Left ventricle myocardium inferior (tissue), 1 donor: ENCODE results near the gene PSMG4. TPM values are rescaled to one million over a fixed set of nuclear protein-coding genes. Genes with fewer than 3 reads are reported as not detected.

Source experiments
- DNase-seq: peaks from one replicate; pipeline ENCODE4 v3.0.0-alpha.2; 2020
- H3K27ac ChIP-seq: fragments of 200-600 bp; replicated peaks from 2 replicates; pipeline ENCODE4 v1.8.0; 2021
- H3K27me3 ChIP-seq: fragments of 200-600 bp; 2 replicates; pipeline ENCODE4 v1.8.0; 2021; ENCODE audit warnings: low read depth
- H3K36me3 ChIP-seq: fragments of 200-600 bp; 2 replicates; pipeline ENCODE4 v1.8.0; 2021
- H3K4me1 ChIP-seq: fragments of 200-600 bp; 2 replicates; pipeline ENCODE4 v1.8.0; 2021
- H3K4me3 ChIP-seq: fragments of 200-600 bp; 2 replicates; pipeline ENCODE4 v1.8.0; 2021; ENCODE audit warnings: mild to moderate bottlenecking, moderate library complexity
- H3K9me3 ChIP-seq: fragments of 200-600 bp; replicated peaks from 2 replicates; pipeline ENCODE4 v1.8.0; 2021
- CTCF ChIP-seq: fragments of 200-600 bp; IDR thresholded peaks from 2 replicates; pipeline ENCODE4 v1.8.0; 2021; ENCODE audit warnings: antibody characterized with exemption, mild to moderate bottlenecking, borderline replicate concordance
- intact Hi-C: fragments of 100-400 bp; cut with micrococcal nuclease; formaldehyde crosslinking; loops from one replicate; pipeline ENCODE4 v1.11.0; 2022
- total RNA-seq: library from RNA; stranded (reverse); fragmentation: NEBNext Ultra II Directional; extraction: Animal tissue kit (Norgen Biotek cat#: 25700); gene quantifications from one replicate; pipeline ENCODE4 v1.2.1, GENCODE V29; 2021
- donor health status: DM: no; HTN: yes; CAD: no; lungs with severe emphysema.

PSMG4 gene
- total RNA-seq, 1 donor from 2014 or later = 11.2 TPM

GRCh38 chr6:3273707-3274521 lies 15.2 kb downstream of the PSMG4 start:
- Histone ChIP-seq H3K27me3 (no peaks in the 10 kb centered on the region), H3K36me3 (peaks cover 42% of the 10 kb centered on the region), H3K4me3 (no peak overlapping the region), H3K9me3 (no peaks in the 10 kb centered on the region), H3K27ac (no peak overlapping the region), H3K4me1 (no peaks in the 10 kb centered on the region)
- no peak for DNase-seq
- intact Hi-C loops = no loop called here
- no peak for TF ChIP-seq CTCF

GRCh38 chr6:3276174-3277167 lies 17.7 kb downstream of the PSMG4 start:
- H3K27ac ChIP-seq = no peak overlapping the region
- no peaks in the 10 kb centered on the region for H3K27me3 ChIP-seq
- H3K9me3 ChIP-seq = no peaks in the 10 kb centered on the region
- intact Hi-C loops = loop anchor here (5.0 kb wide), 1 partner anchor 456 kb away; no protein-coding TSS in a partner anchor
- peaks cover 18% of the 10 kb centered on the region for H3K36me3 ChIP-seq
- no peak overlapping the region for H3K4me3 ChIP-seq
- DNase-seq = no peak
- peaks cover 11% of the 10 kb centered on the region for H3K4me1 ChIP-seq
- TF ChIP-seq CTCF = no peak

GRCh38 chr6:3277251-3277650 lies 18.5 kb downstream of the PSMG4 start:
- intact Hi-C loops = loop anchor here (5.0 kb wide), 1 partner anchor 455 kb away; no protein-coding TSS in a partner anchor
- no peaks in the 10 kb centered on the region for H3K27me3 ChIP-seq
- no peak overlapping the region for H3K27ac ChIP-seq
- H3K36me3 ChIP-seq = peaks cover 10% of the 10 kb centered on the region
- peaks cover 19% of the 10 kb centered on the region for H3K4me1 ChIP-seq
- DNase-seq = no peak
- no peak for TF ChIP-seq CTCF
- H3K9me3 ChIP-seq = no peaks in the 10 kb centered on the region
- H3K4me3 ChIP-seq = no peak overlapping the region

GRCh38 chr6:3277851-3278416 lies 19.2 kb downstream of the PSMG4 start:
- Histone ChIP-seq H3K4me1 (peaks cover 25% of the 10 kb centered on the region), H3K36me3 (peaks cover 4% of the 10 kb centered on the region), H3K9me3 (no peaks in the 10 kb centered on the region), H3K27ac (no peak overlapping the region), H3K27me3 (no peaks in the 10 kb centered on the region), H3K4me3 (no peak overlapping the region)
- TF ChIP-seq CTCF = no peak
- DNase-seq = no peak
- intact Hi-C loops = loop anchor here (5.0 kb wide), 1 partner anchor 454 kb away; no protein-coding TSS in a partner anchor

- Histone ChIP-seq H3K27ac (no peak overlapping the region), H3K4me3 (no peak overlapping the region), H3K27me3 (no peaks in the 10 kb centered on the region), H3K36me3 (peaks cover under 1% of the 10 kb centered on the region), H3K9me3 (no peaks in the 10 kb centered on the region), H3K4me1 (peaks cover 25% of the 10 kb centered on the region)
- TF ChIP-seq CTCF = no peak
- DNase-seq = no peak
- intact Hi-C loops = loop anchor here (5.0 kb wide), 1 partner anchor 454 kb away; no protein-coding TSS in a partner anchor
Observed at GRCh38 chr6:3278691-3279090, 19.9 kb downstream of the PSMG4 start.
